Vagina (tissue), 2 donors: ENCODE data around the gene NUP210.

Experiments
- POLR2AphosphoS5 ChIP-seq, 2 donors: sonication (generic); formaldehyde crosslinking; IDR thresholded peaks; one replicate each; pipeline ENCODE4 v1.9.0; 2017; ENCODE audit warnings: antibody characterized with exemption in 2 of 2, mild to moderate bottlenecking in 2 of 2, low read depth in 1 of 2; ENCODE audit not compliant: insufficient read depth in 1 of 2
- TF ChIP-seq, protein P1 (sequence below), 3 experiments: fragments of 450-650 bp in 2 of 3; fragments of 200-600 bp in 1 of 3; sonication (generic) in 1 of 3; IDR thresholded peaks; one replicate each; pipeline ENCODE4 v1.5.1; 2017 to 2019; ENCODE audit warnings: antibody characterized with exemption in 3 of 3, mild to moderate bottlenecking in 2 of 3, moderate library complexity in 2 of 3

DNA sequence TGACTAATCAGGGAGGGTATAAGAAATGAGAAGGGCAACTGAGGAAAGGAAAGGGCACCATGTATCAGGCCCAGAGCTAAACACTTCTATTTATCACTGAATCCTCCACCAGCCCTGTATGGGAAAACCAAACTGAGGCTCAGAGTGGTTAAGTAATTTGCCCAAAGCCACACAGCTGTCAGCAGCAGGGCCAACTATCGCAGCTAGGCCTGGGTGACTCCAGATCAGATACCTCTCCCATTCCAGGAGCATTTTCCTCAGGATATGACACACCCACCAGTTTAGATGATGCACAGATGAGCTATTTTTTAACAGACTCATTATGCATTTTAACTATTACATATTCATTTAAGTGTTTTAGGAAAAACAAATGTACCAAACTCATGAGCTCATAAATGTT, 14.5 kb downstream of the NUP210 start:
- TF ChIP-seq, protein P1, sequence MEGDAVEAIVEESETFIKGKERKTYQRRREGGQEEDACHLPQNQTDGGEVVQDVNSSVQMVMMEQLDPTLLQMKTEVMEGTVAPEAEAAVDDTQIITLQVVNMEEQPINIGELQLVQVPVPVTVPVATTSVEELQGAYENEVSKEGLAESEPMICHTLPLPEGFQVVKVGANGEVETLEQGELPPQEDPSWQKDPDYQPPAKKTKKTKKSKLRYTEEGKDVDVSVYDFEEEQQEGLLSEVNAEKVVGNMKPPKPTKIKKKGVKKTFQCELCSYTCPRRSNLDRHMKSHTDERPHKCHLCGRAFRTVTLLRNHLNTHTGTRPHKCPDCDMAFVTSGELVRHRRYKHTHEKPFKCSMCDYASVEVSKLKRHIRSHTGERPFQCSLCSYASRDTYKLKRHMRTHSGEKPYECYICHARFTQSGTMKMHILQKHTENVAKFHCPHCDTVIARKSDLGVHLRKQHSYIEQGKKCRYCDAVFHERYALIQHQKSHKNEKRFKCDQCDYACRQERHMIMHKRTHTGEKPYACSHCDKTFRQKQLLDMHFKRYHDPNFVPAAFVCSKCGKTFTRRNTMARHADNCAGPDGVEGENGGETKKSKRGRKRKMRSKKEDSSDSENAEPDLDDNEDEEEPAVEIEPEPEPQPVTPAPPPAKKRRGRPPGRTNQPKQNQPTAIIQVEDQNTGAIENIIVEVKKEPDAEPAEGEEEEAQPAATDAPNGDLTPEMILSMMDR (IDR thresholded peaks at IDR 0.05), result no peak
- TF ChIP-seq POLR2AphosphoS5 (IDR thresholded peaks at IDR 0.05; ENCODE audit: insufficient read depth in 1 of 2, low read depth in 1 of 2), result no peak
